Measurements from ENCODE around the gene ERAP2.

DNA sequence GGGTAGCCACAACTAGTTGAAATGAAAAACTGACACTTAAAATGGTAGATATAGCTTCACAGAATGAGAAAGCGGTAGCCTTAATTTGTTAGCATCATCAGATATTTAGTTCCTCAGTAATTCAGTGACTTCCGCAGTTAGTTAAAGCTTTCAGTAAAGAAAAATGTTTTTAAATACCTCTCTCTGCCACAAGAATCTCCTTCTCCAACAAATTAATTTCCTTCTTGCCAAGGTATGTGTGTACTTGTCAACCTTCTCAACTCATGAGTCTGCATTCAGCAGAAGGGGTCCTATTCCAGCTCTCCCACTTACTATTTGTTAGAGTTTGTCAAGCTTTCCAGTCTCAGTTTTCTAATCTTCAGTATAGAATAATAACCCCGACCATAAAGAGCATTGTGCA, 42.3 kb upstream of the ERAP2 start:
- TF ChIP-seq, protein P1, sequence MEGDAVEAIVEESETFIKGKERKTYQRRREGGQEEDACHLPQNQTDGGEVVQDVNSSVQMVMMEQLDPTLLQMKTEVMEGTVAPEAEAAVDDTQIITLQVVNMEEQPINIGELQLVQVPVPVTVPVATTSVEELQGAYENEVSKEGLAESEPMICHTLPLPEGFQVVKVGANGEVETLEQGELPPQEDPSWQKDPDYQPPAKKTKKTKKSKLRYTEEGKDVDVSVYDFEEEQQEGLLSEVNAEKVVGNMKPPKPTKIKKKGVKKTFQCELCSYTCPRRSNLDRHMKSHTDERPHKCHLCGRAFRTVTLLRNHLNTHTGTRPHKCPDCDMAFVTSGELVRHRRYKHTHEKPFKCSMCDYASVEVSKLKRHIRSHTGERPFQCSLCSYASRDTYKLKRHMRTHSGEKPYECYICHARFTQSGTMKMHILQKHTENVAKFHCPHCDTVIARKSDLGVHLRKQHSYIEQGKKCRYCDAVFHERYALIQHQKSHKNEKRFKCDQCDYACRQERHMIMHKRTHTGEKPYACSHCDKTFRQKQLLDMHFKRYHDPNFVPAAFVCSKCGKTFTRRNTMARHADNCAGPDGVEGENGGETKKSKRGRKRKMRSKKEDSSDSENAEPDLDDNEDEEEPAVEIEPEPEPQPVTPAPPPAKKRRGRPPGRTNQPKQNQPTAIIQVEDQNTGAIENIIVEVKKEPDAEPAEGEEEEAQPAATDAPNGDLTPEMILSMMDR (IDR thresholded peaks at IDR 0.05; ENCODE audit: low read length) = no peak
- no peak for TF ChIP-seq EZH2 (optimal IDR thresholded peaks at IDR 0.05; ENCODE audit: low read depth, low read length)
- TF ChIP-seq EZH2phosphoT487 (IDR thresholded peaks at IDR 0.05; ENCODE audit: low read length) = no peak
